A673 (cell line): ENCODE measurements around the gene RERE. TPM values are rescaled to one million over a fixed set of nuclear protein-coding genes. Genes with fewer than 3 reads are reported as not detected.

Experiments used
- BruUV-seq: library from RNA; stranded (reverse); fragments of 400-500 nt; replicated peaks from 2 replicates; lab custom pipeline; 2021; lab: Mats Ljungman, UMichigan
- CTCF ChIA-PET: fragments of 300-600 bp; sonication (Branson Sonifier 250); formaldehyde crosslinking; loops from one replicate; lab custom pipeline; 2022; ENCODE audit warnings: antibody characterized with exemption; lab: Charles Lee
- POLR2A ChIA-PET: fragments of 300-600 bp; sonication (Branson Sonifier 250); formaldehyde crosslinking; loops from one replicate; lab custom pipeline; 2022; ENCODE audit warnings: antibody characterized with exemption; ENCODE audit not compliant: low non-redundant PET; lab: Charles Lee
- DNase-seq: peaks from one replicate; pipeline ENCODE4 v3.0.0-alpha.2; 2015; ENCODE audit warnings: low spot score
- H3K27ac ChIP-seq: fragments of 200-600 bp; sonication (generic); 2 replicates; pipeline ENCODE4 v1.5.1; 2016; ENCODE audit warnings: mixed run types, low read depth, mild to moderate bottlenecking, mixed read lengths, antibody characterized with exemption, low read length; ENCODE audit not compliant: poor library complexity, severe bottlenecking
- H3K27me3 ChIP-seq: fragments of 200-600 bp; sonication (generic); replicated peaks from 2 replicates; pipeline ENCODE4 v1.6.1; 2017; ENCODE audit warnings: mixed run types, low read depth, mild to moderate bottlenecking, mixed read lengths, antibody characterized with exemption, low read length; ENCODE audit not compliant: insufficient read depth, poor library complexity
- H3K36me3 ChIP-seq: fragments of 200-600 bp; sonication (generic); 2 replicates; pipeline ENCODE4 v1.6.1; 2016; ENCODE audit warnings: mixed run types, mild to moderate bottlenecking, mixed read lengths, antibody characterized with exemption, low read length; ENCODE audit not compliant: insufficient read depth, poor library complexity, severe bottlenecking
- H3K4me1 ChIP-seq: fragments of 200-600 bp; sonication (generic); 2 replicates; pipeline ENCODE4 v1.6.1; 2017; ENCODE audit warnings: mixed run types, mild to moderate bottlenecking, mixed read lengths, antibody characterized with exemption, low read length; ENCODE audit not compliant: insufficient read depth, poor library complexity, severe bottlenecking
- H3K4me3 ChIP-seq: fragments of 200-600 bp; sonication (generic); 2 replicates; pipeline ENCODE4 v1.5.1; 2016; ENCODE audit warnings: low read depth, mixed run types, mild to moderate bottlenecking, mixed read lengths, low read length; ENCODE audit not compliant: poor library complexity, severe bottlenecking
- H3K9me3 ChIP-seq: fragments of 200-600 bp; sonication (generic); 2 replicates; pipeline ENCODE4 v1.6.1; 2016; ENCODE audit warnings: mixed run types, low read depth, mild to moderate bottlenecking, mixed read lengths, antibody characterized with exemption, low read length; ENCODE audit not compliant: poor library complexity, severe bottlenecking
- CTCF ChIP-seq: fragments of 300-800, 200-600 bp; sonication (generic); conservative IDR thresholded peaks from 2 replicates; pipeline ENCODE4 v1.5.1; 2017; ENCODE audit warnings: low read depth, mild to moderate bottlenecking, antibody characterized with exemption, low read length, moderate library complexity, mixed read lengths
- EZH2 ChIP-seq: fragments of 200-600 bp; sonication (generic); IDR thresholded peaks from 2 replicates; pipeline ENCODE4 v1.6.1; 2017; ENCODE audit warnings: borderline replicate concordance, low read depth, mild to moderate bottlenecking, mixed read lengths, antibody characterized with exemption, low read length; ENCODE audit not compliant: poor library complexity, severe bottlenecking
- intact Hi-C: fragments of 100-400 bp; cut with micrococcal nuclease; formaldehyde crosslinking; loops from one replicate; pipeline ENCODE4 v1.10.0; 2022; ENCODE audit not compliant: unreplicated experiment
- total RNA-seq: library from RNA; stranded (reverse); gene quantifications from 2 replicates; pipeline ENCODE4 v1.2.3, GENCODE V29; 2021

RERE gene
- total RNA-seq, 1 experiment from 2014 or later: 188 TPM

- CTCF ChIA-PET: no interaction called here
- H3K36me3 ChIP-seq: no peaks in the 10 kb centered on the region
- no peaks in the 10 kb centered on the region for H3K9me3 ChIP-seq
- H3K27me3 ChIP-seq: no peaks in the 10 kb centered on the region
- no peak overlapping the region for H3K27ac ChIP-seq
- TF ChIP-seq EZH2: no peak
- no peak for TF ChIP-seq CTCF
- H3K4me1 ChIP-seq: peaks cover 8% of the 10 kb centered on the region
- no peak overlapping the region for H3K4me3 ChIP-seq
- intact Hi-C loops: loop anchor here (5.0 to 10.0 kb wide), 2 partner anchors 134 to 861 kb away; no protein-coding TSS in a partner anchor
- POLR2A ChIA-PET: no interaction called here
- no peak for DNase-seq
- no TSS peak for BruUV-seq
Observed at GRCh38 chr1:8846263-8846662, 28.8 kb upstream of the RERE start.

GRCh38 chr1:8845104-8846097 lies 28.0 kb upstream of the RERE start:
- Histone ChIP-seq H3K9me3 (no peaks in the 10 kb centered on the region), H3K4me1 (peaks cover 8% of the 10 kb centered on the region), H3K27me3 (no peaks in the 10 kb centered on the region), H3K4me3 (no peak overlapping the region), H3K36me3 (no peaks in the 10 kb centered on the region), H3K27ac (no peak overlapping the region)
- DNase-seq: no peak
- intact Hi-C loops: loop anchor here (5.0 to 10.0 kb wide), 2 partner anchors 133 to 861 kb away; no protein-coding TSS in a partner anchor
- ChIA-PET POLR2A (no interaction called here), CTCF (no interaction called here)
- TF ChIP-seq EZH2 (no peak), CTCF (no peak)
- BruUV-seq: no TSS peak

GRCh38 chr1:8844501-8845006 lies 27.1 kb upstream of the RERE start:
- Histone ChIP-seq H3K9me3 (no peaks in the 10 kb centered on the region), H3K4me1 (peaks cover 8% of the 10 kb centered on the region), H3K4me3 (no peak overlapping the region), H3K27me3 (no peaks in the 10 kb centered on the region), H3K27ac (no peak overlapping the region), H3K36me3 (no peaks in the 10 kb centered on the region)
- no TSS peak for BruUV-seq
- TF ChIP-seq EZH2 (no peak), CTCF (no peak)
- ChIA-PET POLR2A (no interaction called here), CTCF (no interaction called here)
- DNase-seq: no peak
- intact Hi-C loops: loop anchor here (5.0 to 10.0 kb wide), 2 partner anchors 132 to 860 kb away; no protein-coding TSS in a partner anchor
